ENCODE data around the gene TUNAR.

GRCh38 chr14:95840094-95840700 is 36.4 kb upstream of the TUNAR start:
- TF ChIP-seq, protein P1, sequence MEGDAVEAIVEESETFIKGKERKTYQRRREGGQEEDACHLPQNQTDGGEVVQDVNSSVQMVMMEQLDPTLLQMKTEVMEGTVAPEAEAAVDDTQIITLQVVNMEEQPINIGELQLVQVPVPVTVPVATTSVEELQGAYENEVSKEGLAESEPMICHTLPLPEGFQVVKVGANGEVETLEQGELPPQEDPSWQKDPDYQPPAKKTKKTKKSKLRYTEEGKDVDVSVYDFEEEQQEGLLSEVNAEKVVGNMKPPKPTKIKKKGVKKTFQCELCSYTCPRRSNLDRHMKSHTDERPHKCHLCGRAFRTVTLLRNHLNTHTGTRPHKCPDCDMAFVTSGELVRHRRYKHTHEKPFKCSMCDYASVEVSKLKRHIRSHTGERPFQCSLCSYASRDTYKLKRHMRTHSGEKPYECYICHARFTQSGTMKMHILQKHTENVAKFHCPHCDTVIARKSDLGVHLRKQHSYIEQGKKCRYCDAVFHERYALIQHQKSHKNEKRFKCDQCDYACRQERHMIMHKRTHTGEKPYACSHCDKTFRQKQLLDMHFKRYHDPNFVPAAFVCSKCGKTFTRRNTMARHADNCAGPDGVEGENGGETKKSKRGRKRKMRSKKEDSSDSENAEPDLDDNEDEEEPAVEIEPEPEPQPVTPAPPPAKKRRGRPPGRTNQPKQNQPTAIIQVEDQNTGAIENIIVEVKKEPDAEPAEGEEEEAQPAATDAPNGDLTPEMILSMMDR (conservative IDR thresholded peaks at IDR 0.05; ENCODE audit: low read depth in 2 of 2), result no peak
- TF ChIP-seq EZH2 (IDR thresholded peaks at IDR 0.05; ENCODE audit: low read depth, unreplicated experiment) (no peak), POLR2AphosphoS5 (IDR thresholded peaks at IDR 0.05; ENCODE audit: low read depth) (no peak), JUNB (IDR thresholded peaks at IDR 0.05; ENCODE audit: unreplicated experiment) (no peak), NANOG (IDR thresholded peaks at IDR 0.05; ENCODE audit: borderline replicate concordance) (no peak), STAT1 (IDR thresholded peaks at IDR 0.05; ENCODE audit: unreplicated experiment) (no peak), CREB1 (CRISPR knock-in tag; IDR thresholded peaks at IDR 0.05; ENCODE audit: low read depth) (no peak), EZH2phosphoT487 (IDR thresholded peaks at IDR 0.05; ENCODE audit: unreplicated experiment) (no peak), ZNF331 (CRISPR knock-in tag; IDR thresholded peaks at IDR 0.05; ENCODE audit: low read depth) (no peak)
